ENCODE measurements around the gene LRRC49. TPM values are rescaled to one million over a fixed set of nuclear protein-coding genes. Genes with fewer than 3 reads are reported as not detected.

The LRRC49 gene
- total RNA-seq, 1 experiment from 2014 or later = 8.3 TPM

DNA sequence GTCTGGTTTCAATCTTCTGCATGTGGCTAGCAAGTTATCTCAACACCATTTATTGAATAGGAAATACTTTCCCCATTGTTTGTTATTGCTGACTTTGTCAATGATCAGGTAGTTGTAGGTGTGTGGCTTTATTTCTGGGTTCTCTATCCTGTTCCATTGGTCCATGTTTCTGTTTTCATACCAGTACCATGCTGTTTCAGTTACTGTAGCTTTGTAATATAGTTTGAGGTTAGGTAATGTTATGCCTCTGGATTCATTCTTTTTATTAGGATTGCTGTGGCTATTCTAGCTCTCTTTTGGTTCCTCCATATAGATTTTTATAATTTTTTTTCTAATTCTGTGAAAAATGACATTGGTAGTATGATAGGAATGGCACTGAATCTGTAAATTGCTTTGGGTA, 58.3 kb downstream of the LRRC49 start:
- no peak overlapping the region for H3K4ac ChIP-seq (ENCODE audit: low read depth, low read length)
- no peak overlapping the region for H4K91ac ChIP-seq (ENCODE audit: insufficient read length, low read depth, low read length)
- no peaks in the 10 kb centered on the region for H3K4me1 Mint-ChIP-seq
- H2AK5ac ChIP-seq (ENCODE audit: insufficient read length, low read length) = no peak overlapping the region
- no peak for TF ChIP-seq CTCF (conservative IDR thresholded peaks at IDR 0.05)
- no peaks in the 10 kb centered on the region for H3K27me3 ChIP-seq (ENCODE audit: insufficient read depth, low read length)
- H3K79me2 ChIP-seq (ENCODE audit: insufficient read depth, low read length) = no peaks in the 10 kb centered on the region
- no peak overlapping the region for H3K27ac ChIP-seq (ENCODE audit: insufficient read length, low read depth, low read length)
- H3K9ac ChIP-seq (ENCODE audit: extremely low read depth, insufficient read length, low read length) = no peak overlapping the region
- no peak overlapping the region for H4K5ac ChIP-seq (ENCODE audit: insufficient read length, low read depth, low read length)
- H3K23ac ChIP-seq (ENCODE audit: insufficient read length, low read depth, low read length) = no peak overlapping the region
- no peak overlapping the region for H3K18ac ChIP-seq (ENCODE audit: insufficient read length, low read depth, low read length)
- no peaks in the 10 kb centered on the region for H3K23me2 ChIP-seq (ENCODE audit: insufficient read length, low read depth, low read length, poor library complexity, severe bottlenecking)
- no peaks in the 10 kb centered on the region for H3K79me1 ChIP-seq (ENCODE audit: insufficient read depth, low read depth, low read length, poor library complexity, severe bottlenecking)
- no peak overlapping the region for H4K8ac ChIP-seq (replicated peaks; ENCODE audit: insufficient read length, low read depth, low read length)
- no peak overlapping the region for H3K4me2 ChIP-seq (ENCODE audit: insufficient read depth, insufficient read length, low read length)
- H2BK5ac ChIP-seq (ENCODE audit: insufficient read length, low read length) = no peak overlapping the region
- no peak overlapping the region for H3T11ph ChIP-seq (ENCODE audit: low read length)
- no peak overlapping the region for H2BK15ac ChIP-seq (ENCODE audit: low read depth, low read length)
- H3K36me3 Mint-ChIP-seq (ENCODE audit: insufficient read depth in 1 of 3, low read depth in 3 of 3) = no peaks in the 10 kb centered on the region; a peak in 3 of 7 replicates
- H3K14ac ChIP-seq (ENCODE audit: insufficient read depth, low read length) = no peak overlapping the region
- no peaks in the 10 kb centered on the region for H4K20me1 ChIP-seq (ENCODE audit: control insufficient read depth, insufficient read depth, insufficient read length)
- H2BK20ac ChIP-seq (ENCODE audit: low read depth, low read length, poor library complexity, severe bottlenecking) = no peak overlapping the region
- no peak overlapping the region for H3K27ac Mint-ChIP-seq
- no peak overlapping the region for H2BK12ac ChIP-seq (ENCODE audit: insufficient read length, low read depth, low read length)
- H3K4me3 Mint-ChIP-seq = no peak overlapping the region
- H3K56ac ChIP-seq (ENCODE audit: insufficient read length, low read depth, low read length) = no peak overlapping the region
- no peaks in the 10 kb centered on the region for H3K4me1 ChIP-seq (ENCODE audit: insufficient read depth, low read length)
- no peaks in the 10 kb centered on the region for H3K27me3 Mint-ChIP-seq (ENCODE audit: low read depth)
- no peak for DNase-seq
- H2AFZ ChIP-seq (ENCODE audit: low read length) = no peak overlapping the region
- H2BK120ac ChIP-seq (ENCODE audit: low read depth, low read length, poor library complexity, severe bottlenecking) = no peak overlapping the region
- peaks cover 11 to 15% of the 10 kb centered on the region in 2 experiments for H3K9me3 Mint-ChIP-seq
- no peaks in the 10 kb centered on the region for H3K9me3 ChIP-seq (ENCODE audit: control insufficient read depth, low read depth, low read length)
